ENCODE data around the gene FAM83D.
"Not testable (repeated sequence)": the region's sequence is repeated elsewhere in the genome, so short reads cannot be mapped to it uniquely, and the experiment has no call there.

The FAM83D gene

DNA sequence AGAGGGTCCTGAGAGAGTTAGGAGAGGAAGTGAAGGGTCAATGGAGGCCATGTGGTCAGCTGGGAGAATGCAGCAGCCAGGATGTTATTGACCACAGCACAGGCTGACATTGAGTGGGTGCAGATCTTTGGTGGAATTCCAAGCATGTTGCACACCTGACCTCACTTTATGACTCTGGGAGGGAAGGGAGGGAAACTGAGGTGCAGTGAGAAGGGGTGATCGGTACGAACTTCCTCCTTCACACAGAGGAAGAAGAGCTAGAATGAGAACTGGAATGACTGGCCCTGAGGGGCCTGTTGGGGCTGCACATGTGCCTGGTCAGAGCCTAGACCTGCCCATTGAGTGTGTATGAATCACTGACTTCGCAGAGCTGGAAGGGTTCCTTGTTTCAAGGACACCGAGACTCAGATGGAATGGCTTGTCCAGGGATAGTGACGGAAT lies 9.8 kb downstream of the FAM83D start:
- no peak for DNase-seq (ENCODE audit: low spot score)

DNA sequence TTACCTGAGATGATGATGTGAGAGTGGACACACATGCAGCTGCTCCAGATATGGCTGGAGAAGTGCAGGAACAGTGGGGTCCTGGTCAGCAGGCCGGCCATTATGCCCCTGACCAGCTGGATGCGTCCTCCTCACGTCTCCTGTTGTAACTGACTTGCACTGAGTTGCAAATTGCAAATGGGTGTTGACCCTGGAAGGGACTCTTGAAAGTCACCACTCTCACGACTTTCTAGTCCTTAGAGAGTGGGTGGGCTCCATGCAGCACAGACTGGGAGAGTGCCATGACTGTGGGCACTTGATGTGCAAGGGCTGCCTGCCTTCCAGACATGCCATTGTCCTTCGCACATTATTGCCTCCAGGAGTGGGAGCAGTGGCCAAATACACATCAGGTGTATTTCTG lies 10.8 kb downstream of the FAM83D start:
- DNase-seq (ENCODE audit: low spot score) = no peak

DNA sequence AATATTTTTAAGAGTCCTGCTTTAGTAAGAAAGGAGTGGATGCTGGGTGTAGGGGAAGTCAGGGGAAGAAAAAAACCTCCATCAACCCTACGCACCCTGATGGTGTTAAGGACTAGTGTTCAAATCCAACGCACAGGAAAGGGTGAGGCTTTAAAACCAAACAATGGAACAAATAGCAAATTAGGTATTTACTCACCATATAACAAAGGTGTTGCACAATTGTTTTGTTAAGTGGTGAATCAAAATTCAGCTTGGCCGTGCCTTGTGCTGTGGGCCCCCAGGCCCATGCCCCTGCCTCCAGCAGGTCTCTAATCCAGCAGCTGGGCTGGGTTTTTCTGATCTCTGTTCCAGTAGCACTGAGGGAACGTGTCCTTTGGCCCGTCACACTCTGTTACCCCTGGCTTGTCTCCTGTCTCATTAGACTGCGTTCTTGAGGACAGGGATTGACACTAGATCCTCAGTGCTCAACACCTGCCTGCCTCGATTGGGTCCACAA lies 11.8 kb downstream of the FAM83D start:
- DNase-seq (ENCODE audit: low spot score) = no peak

DNA sequence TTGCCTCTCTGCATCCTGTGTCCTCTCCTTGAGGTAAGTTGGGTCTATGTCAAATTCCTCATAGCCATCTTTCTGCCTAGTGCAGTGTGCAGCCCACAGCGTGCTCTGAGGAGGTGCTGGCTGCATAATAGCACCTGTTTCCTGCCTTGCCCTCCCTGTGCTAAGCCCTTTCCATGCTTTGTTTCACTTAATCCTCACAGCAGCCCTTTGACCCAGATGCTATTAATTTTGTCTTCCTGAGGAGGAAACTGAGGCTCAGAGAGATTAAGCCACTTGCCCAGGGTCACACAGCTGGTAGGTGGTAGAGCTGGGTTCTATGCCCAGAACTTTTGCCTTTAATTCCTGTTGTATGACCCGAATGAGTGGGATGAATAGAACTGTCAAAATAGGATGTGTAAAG lies 13.5 kb downstream of the FAM83D start:
- DNase-seq (ENCODE audit: low spot score) = no peak

DNA sequence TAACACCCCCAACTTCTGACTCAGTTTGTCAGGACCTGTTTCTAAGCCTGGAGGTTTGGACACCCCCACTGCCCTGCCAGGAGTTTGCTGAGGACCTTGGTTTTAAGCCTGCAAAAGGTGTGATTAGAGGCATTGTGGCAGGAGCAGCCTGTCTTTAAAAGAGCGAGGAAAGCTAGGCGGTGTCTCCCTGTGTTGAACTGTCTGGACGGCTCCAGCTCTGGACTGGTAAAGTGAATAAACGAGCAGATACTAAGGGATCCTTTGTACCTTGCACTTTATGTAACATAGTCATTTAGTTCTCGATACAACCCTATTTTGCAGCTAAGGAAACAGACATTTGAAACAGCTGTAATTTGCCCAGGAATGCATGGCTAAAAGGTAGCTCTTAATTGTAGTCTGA lies 14.4 kb downstream of the FAM83D start:
- DNase-seq (ENCODE audit: low spot score) = no peak

DNA sequence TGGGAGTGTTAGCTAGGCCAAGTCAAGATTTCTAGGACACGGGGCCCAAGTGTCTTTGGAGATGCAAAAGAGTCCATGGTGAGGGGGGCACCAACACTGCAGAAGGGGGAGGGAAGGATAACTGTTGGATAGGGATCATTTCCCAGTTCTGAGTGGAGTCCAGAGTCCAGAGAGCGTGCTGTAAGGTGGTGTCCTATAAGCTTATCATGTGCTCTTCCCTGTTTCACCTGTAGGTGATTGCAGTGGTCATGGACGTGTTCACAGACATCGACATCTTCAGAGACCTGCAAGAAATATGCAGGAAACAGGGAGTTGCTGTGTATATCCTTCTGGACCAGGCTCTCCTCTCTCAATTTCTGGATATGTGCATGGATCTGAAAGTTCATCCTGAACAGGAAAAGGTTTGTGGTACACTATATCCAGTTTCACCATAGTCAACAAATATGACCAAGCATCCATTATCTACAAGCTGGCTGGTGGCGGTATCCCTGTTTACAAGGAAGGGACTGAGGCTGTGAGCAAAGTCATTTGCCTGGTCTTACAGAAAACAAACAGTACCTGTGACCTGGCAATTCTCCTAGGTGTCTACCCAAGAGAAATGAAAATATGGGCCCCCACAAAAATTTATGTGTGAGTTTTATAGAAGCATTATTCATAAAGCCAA lies 15.6 kb downstream of the FAM83D start:
- no peak for DNase-seq (ENCODE audit: low spot score)

DNA sequence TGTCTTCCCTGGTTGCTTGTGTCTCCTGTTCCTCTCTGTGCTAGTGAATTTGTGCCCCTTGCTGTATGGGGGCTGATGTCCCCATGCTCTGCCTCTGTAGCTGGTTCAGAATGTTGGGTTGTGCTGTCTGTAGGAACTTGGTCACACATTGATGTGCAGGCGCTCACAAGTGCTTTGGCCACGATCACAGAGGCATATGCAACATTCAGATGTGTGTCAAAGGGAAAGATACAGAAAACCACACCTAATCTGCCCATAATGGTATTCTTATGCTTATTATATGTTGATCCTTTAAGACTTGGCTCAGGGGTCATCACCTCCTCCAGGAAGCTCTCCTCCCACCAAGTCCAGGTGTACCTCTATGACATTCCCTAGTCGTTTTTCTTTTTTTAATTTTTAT lies 18.8 kb downstream of the FAM83D start:
- no peak for DNase-seq (ENCODE audit: low spot score)

DNA sequence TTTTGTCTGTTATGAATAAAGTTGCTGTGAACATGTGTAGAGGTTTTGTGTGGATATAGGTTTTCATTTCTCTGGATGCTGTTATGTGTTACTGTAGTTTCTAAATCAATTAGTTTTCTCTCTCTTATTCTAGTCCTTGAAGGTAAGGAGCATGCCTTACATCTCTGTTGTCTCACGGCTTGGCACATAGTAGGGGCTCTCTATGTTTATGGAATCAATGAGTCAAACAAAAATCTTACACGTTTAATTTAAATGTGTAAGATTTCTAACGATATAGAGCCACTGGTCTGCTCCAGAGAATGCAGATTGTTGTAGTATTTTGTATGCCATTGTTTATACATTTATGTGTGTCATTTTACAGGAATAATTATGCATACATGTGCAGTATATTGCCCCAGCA lies 20.6 kb downstream of the FAM83D start:
- no peak for DNase-seq (ENCODE audit: low spot score)

DNA sequence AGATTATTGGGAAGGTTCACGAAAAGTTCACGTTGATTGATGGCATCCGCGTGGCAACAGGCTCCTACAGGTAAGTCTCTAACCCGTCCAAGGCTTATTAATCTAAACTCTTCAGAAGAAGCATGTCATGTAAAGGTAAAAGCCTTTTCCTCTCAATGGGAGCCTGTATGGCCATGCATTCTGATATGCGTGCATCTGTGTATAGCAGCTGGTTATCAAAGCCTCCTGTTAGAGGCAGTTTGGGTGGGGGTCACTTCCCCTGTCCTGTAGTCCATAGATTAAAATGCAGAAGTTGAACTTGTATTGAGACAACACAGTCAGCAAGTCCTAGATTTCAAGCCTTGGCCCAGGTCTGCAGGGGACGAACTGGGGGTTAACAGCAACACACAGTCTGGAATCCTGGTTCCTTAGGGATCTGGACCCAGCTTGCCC lies 21.7 kb downstream of the FAM83D start:
- no peak for DNase-seq (ENCODE audit: low spot score)

DNA sequence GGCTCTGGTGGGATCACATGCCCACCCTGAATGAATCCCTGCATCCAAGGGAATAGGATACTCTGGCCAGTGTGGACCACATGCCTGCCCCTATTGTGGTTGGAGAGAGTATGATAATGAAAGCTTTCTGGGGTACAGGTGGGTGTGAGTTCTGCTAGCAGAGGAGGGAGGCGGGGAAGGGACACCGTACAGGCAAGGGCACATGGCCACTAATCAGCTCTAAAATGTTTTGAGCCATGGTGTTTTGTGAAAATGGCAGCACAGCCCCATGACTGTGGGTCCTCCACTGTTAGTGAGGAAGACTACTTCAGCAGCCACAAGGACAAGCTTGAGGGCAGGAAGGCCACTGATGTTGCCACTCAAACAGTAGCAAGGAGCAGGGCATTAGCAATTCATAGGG lies 24.0 kb downstream of the FAM83D start:
- DNase-seq (ENCODE audit: low spot score) = no peak

DNA sequence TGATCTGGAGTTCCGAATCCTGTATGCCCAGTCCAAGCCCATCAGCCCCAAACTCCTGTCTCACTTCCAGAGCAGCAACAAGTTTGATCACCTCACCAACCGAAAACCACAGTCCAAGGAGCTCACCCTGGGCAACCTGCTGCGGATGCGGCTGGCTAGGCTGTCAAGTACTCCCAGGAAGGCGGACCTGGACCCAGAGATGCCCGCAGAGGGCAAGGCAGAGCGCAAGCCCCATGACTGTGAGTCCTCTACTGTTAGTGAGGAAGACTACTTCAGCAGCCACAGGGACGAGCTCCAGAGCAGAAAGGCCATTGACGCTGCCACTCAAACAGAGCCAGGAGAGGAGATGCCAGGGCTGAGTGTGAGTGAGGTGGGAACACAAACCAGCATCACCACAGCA lies 25.4 kb downstream of the FAM83D start:
- no peak for DNase-seq (ENCODE audit: low spot score)

DNA sequence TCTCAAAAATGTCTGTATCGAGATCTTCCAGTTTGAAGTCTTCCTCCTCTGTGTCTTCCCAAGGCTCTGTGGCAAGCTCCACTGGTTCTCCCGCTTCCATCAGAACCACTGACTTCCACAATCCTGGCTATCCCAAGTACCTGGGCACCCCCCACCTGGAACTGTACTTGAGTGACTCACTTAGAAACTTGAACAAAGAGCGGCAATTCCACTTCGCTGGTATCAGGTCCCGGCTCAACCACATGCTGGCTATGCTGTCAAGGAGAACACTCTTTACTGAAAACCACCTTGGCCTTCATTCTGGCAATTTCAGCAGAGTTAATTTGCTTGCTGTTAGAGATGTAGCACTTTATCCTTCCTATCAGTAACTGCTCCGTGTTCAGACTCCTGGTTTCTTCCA lies 25.9 kb downstream of the FAM83D start:
- DNase-seq (ENCODE audit: low spot score) = no peak

DNA sequence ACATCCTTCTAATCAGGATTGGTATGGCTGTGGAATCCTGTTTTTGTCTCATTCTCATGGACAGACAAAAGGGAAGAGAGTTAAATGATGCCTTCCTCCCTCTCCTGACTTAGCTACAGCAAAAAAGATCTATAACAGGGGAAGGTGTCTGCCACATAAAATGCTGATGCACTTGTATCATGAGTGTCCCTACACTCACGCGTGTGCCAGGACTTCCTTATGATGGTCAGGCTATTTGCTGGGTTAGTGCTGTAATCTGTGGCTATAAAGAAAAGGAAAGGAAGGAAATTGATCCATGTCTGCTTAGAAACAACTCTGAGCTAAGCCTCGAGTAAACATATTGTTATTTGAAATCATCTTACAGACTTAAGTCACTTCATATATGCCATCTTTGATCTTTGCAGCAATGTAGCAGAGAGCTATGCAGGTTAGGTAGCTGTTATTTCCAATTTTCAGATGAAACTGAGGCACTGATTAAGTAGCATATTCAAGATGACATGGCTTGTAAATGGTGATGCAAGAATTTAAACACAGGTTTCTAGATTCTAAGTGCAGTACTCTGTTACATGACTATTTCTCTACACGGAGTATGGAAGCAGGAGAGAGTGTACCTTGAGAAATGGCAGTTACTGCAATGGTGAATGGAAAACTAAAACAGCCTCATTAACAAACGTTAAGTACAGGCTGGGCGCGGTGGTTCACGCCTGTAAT lies 27.6 kb downstream of the FAM83D start:
- no peak for DNase-seq (ENCODE audit: low spot score)

DNA sequence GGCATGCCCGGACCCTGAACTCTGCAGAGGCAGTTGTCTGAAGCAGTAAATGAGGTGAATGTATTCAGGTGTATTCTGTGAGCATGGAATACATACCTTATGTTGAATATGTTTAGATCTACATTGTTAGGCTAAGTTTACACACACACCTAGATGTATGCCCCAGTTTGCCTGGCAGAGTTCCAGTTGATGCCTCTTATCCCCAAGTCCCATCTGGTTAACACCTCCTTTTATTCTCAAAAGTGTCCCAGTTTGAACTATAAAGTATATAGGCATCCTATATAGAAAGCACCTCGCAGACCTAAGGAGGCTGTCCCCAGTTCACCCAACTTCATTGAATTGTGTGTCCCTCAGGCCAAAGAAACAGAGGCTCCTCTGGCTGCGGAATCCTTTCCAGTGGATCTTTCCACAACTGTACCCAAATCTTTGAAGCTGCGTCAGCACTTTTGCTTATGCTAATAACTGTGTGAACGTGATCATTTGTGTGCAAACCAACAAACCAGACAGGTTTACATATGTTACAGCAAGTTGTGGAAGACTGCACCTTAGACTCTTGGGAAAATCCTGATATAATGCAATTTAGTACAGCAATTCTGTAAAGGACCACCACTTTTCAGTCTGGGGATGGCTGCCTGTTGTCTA lies 31.1 kb downstream of the FAM83D start:
- no peak for DNase-seq (ENCODE audit: low spot score)

DNA sequence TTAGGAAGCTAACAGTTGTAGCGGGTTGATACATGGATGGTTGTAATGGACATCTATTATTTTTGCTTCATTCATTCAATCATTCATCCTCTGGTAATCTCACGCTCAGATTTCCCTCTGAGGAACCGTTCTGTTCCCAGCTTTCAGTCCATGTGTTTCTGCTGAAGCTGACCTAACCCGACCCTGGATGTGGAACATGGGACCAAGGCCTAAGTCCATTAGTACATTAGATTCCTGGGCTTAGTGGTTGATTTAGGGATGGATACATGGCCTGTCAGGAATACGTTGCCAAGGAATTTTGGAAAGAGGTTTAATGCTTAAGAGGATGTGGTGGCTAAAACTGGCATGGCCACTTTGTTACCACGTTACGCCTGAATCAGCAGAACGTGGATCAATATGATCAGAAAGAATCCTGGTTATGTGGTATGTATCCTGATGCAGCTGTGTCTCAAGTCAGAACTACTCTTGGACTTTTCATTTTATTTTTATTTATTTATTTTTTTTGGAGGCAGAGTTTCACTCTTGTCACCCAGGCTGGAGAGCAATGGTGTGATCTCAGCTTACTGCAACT lies 31.8 kb downstream of the FAM83D start:
- DNase-seq (ENCODE audit: low spot score) = no peak

DNA sequence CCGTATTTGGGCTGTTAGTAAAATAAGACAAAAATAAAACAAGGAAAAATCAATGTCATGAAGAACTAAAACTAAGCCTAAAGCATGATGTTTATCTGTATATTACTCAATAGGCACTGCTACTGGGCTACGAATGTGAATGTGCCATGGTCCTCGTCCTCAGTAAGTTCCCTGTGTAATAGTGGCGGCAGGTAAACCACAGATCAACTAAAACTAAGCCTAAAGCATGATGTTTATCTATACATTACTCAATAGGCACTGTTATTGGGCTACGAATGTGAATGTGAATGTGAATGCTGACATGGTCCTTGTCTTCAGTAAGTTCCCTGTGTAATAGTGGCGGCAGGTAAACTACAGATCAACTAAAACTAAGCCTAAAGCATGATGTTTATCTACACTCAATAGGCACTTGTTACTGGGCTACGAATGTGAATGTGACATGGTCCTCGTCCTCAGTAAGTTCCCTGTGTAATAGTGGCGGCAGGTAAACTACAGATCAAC lies 34.0 kb downstream of the FAM83D start:
- DNase-seq (ENCODE audit: low spot score) = not testable (repeated sequence)

DNA sequence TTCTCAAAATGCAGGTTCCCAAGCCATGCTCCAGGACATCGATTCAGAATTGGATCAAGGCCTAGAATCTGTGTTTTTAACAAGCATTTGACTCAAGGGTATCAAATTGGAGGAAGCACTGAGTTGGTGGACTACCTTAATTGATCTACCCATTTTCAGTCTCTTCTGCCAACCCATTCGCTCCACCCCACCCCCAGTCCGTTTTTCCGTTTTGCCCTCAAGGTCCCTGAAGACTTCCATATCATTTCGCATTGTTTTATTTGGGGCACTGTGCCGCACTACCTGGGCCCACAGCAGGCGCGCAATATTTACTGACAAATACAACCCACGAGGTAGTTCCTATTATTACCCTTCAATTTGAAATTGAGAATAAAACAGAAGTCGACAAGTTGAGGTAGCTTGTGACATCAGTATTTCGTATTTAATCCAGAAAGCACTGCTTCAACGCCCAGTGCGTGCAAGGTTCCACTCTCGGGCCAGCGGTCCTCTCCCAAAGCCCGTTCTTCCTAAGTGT lies 35.4 kb downstream of the FAM83D start:
- no peak for DNase-seq (ENCODE audit: low spot score)

DNA sequence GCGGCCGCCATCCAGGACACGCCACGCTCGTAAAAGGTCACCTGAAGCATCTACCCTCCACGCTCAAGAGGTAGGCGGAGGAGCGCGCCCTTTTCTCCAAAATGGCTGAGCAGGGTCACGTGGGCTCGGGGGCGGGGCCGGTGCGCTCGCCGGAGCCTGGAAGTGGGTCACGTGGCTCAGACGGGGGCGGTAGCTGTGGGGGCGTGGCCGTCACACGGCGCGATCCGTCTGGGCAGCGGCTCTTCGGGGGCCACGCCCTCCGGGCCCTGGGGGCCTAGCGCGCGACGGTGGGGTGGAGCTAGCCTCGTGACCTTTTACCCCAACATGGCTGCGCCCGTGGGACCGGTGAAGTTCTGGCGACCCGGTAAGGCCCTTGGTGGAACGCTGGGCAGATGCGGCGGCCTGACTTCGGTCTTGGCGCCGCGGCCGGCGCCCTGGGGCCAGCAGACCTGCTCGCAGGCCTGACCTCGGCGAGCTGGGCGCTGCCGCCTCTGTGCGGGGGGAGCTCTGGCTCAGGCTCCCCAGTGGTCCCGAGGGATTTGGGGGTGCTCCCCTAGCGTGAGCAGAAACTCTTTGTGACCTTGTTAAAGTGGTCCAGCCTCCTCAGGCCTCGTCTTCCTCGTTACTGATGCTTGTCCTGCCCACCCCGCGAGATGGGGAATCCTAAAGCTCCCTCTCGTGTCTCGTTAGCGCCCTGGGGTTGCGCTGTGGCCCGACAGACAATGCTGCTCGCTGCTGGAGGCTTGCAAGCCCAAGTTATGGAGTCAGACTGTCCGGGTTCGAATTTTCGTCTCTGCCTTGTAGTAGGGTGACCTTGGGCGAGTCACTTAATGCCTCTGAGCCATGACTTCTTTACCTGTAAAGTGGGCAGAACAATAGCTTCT lies 36.1 kb downstream of the FAM83D start, which contains the start of gene DHX35:
Gene DHX35 (plus strand): TSS at position 301 of the 884 bp plus-strand sequence. CDS start 24 bp downstream, at position 325.
- peak; percentile 99 for DNase-seq (ENCODE audit: low spot score)

DNA sequence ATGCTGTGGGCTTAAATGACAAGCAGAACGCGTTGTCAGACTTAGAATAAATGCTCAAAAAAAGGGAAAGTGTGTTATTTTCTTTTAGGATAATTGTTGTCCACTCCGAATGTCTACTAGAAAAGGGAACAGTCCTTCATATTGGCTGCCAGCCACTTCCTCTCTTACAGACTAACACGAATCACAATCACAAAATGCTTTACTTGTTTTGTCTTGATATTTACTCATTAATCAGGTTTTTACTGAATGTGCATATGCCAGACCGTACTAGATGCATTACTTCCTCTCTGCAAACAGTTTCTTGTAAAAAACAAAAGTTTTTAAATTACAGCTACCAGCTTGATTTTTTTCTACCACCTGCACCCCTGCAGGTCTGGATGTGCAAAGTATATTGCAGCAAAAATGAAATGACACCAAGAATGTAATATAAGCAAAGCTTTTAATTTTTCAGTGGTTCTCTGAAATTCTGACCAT lies 36.7 kb downstream of the FAM83D start:
- DNase-seq (ENCODE audit: low spot score) = no peak

DNA sequence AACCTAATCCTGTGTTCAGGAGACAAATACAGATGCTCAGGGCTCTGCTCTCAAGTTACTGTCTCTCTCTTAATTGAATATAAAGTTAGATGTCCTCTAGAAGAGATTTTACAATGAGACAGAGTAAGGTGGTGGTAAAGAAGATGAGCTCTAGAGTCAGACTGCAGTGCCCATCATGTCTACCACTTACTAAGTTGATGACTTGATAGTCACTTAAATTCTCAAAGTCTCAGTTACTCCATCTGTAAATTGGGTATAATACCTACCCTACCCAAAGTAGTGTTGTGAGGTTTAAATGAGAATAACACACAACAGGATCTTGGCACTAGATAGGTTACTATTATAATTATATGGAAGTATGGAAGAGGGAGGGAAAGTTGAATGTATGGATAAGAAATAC lies 37.5 kb downstream of the FAM83D start:
- no peak for DNase-seq (ENCODE audit: low spot score)

DNA sequence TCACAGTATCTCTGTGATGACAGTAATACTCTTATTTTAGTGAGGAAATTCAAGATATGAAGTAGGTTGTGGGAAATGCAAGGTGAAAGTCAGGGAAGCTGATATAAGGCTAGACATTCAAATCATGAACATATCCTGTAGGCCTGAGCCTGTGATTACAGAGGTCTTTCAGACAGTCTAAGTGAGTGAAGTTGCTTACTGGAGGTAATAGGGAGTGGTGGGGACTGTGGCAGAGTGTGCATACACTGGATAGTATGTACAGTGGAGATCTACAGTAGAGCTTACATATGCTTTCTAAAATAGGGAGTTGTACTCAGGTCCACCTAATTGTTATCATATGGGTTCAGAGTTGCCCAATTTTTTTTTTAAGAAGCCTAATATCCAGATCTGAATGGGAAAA lies 39.0 kb downstream of the FAM83D start:
- no peak for DNase-seq (ENCODE audit: low spot score)
